Subcutaneous abdominal adipose tissue (tissue), 5 donors: ENCODE results near the gene DTX2.
A peak's percentile ranks its signal among the peaks of the same experiment; 100 is the strongest.
"Not testable (repeated sequence)": the region's sequence is repeated elsewhere in the genome, so short reads cannot be mapped to it uniquely, and the experiment has no call there.

Experiments
- H3K27ac ChIP-seq: one replicate; pipeline ENCODE4 v1.7.0; 2013; ENCODE audit warnings: low read depth, mild to moderate bottlenecking, inconsistent platforms, low read length, moderate library complexity
- H3K27me3 ChIP-seq, 5 donors: one replicate each; pipeline ENCODE4 v1.7.0; 2013; ENCODE audit warnings: low read length in 5 of 5, inconsistent platforms in 1 of 5; ENCODE audit not compliant: control insufficient read depth in 5 of 5, insufficient read depth in 4 of 5
- H3K36me3 ChIP-seq, 5 donors: one replicate each; pipeline ENCODE4 v1.7.0; 2013; ENCODE audit warnings: low read length in 5 of 5; ENCODE audit not compliant: control insufficient read depth in 5 of 5, insufficient read depth in 5 of 5
- H3K4me1 ChIP-seq, 5 donors: one replicate each; pipeline ENCODE4 v1.7.0; 2013; ENCODE audit warnings: low read length in 5 of 5, mild to moderate bottlenecking in 3 of 5, moderate library complexity in 1 of 5; ENCODE audit not compliant: control insufficient read depth in 5 of 5, insufficient read depth in 5 of 5
- H3K4me3 ChIP-seq, 5 donors: one replicate each; pipeline ENCODE4 v1.7.0; 2013; ENCODE audit warnings: low read length in 5 of 5, low read depth in 1 of 5
- H3K9ac ChIP-seq, 5 donors: one replicate each; pipeline ENCODE4 v1.7.0; 2013; ENCODE audit warnings: low read length in 5 of 5, mild to moderate bottlenecking in 4 of 5, moderate library complexity in 3 of 5
- H3K9me3 ChIP-seq, 5 donors: one replicate each; pipeline ENCODE4 v1.7.0; 2013; ENCODE audit warnings: low read length in 5 of 5; ENCODE audit not compliant: control insufficient read depth in 5 of 5
- donor health status: healthy.
- donor health status: healthy.
- donor health status: healthy.
- donor health status: healthy.
- donor health status: healthy.

DTX2 gene

DNA sequence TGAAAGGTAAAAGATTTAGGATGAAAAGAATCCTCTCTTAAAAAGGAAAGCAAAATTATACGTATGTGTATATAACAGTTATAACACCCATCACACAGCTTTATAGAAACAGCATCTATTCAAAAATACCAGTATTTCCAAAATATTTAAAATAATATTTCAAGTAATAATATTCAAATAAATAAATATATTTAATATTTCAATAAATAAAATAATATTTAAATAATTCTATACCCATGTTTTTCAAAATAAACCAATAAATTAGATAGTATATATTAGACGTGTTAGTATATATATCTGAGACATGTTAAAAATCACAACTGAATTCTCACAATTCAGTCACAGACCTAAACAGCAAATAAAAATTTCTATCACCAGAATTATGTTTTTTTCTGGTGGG, 70.1 kb downstream of the DTX2 start:
- not testable (repeated sequence) for H3K27me3 ChIP-seq, H3K36me3 ChIP-seq, H3K4me3 ChIP-seq, H3K27ac ChIP-seq, H3K4me1 ChIP-seq, H3K9ac ChIP-seq, H3K9me3 ChIP-seq

DNA sequence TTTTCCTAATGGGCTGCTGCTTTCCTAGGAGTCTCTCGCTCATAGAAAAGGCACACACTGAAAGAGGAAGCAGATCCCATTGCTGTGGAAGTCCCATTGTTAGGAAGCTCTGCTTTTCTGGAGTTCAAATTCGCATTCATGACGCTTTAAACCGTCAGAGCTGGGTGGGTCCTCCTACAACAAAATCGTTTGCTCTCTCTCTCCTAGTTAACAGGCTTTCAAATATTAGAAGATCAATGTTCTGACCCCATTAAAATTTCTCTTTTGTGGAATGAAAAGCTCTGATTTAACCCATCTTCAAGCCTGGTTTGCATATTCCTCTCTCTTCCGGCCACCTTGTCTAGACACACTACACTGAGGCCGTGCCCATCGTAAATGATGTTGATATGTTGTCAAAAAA, 81.7 kb downstream of the DTX2 start, which contains the start of gene SPDYE16:
TSS of gene SPDYE16 (minus strand) at position 101 of the 400 bp plus-strand sequence. CDS start 1,838 bp downstream, outside the sequence.
- not testable (repeated sequence) for H3K4me3 ChIP-seq, H3K9me3 ChIP-seq, H3K9ac ChIP-seq, H3K36me3 ChIP-seq, H3K27ac ChIP-seq, H3K4me1 ChIP-seq, H3K27me3 ChIP-seq

DNA sequence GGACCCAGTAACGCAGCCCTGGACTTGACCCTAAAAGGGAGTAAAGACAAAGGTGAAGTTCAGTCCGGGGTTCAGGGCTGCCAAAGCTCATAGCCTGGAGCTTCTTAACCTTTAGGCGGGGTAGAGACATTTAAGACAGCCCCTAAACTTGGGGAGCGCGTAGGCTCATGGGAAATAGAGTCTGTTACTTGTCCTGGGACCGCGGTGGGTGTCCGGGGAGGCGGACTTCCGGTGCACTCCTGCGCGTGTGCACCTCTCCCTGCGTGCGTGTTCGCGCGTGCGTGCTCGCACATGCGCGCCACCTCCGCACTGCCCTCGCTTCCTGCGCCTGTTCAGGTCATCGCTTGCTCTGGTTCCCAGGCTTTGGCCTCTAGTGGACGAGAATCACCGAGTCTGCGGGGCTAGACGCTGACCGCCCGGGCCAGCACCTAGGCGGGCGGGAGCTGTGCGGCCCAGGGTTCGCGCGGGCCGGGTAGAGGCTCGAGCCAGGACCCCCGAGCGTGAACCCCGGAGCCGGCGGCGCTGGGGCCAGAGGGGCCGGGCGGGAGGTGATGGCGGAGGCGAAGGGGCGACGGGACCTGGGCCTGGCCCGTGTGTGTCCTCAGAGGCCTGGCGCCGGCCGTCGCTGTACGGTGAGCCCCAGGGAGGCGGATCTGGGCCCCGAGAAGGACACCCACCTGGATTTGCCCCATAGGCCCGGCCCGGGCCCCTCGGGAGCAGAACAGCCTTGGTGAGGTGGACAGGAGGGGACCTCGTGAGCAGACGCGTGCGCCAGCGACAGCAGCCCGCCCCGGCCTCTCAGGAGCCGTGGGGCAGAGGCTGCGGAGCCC, 87.7 kb downstream of the DTX2 start:
- H3K9me3 ChIP-seq, H3K27me3 ChIP-seq, H3K36me3 ChIP-seq, H3K4me1 ChIP-seq: not testable (repeated sequence)
- Histone ChIP-seq H3K4me3 (peak overlapping the region; percentile 63 to 75 (median 73)), H3K9ac (peak overlapping the region in 4 of 5 donors; percentile 73 to 90 (median 88)), H3K27ac (peak overlapping the region; percentile 88)

DNA sequence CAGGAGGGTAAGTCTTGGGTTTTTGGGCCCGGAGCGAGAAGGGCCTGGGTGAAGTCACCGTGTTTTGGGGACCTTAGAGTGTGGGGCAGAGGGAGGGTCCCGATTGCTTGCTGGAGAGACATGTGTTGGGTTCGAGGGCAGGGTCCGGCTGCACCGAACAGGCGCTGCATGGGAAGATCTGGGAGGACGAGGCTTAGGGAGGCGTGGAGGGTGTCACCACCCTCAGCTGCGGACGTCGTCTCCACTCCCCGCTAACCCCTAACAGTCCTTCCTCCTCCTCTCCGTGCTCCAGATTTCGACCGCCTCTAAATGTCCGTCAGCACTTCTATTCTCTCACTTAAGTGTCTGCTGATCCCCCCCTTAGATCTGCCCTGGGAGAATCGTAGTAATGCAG, 88.3 kb downstream of the DTX2 start:
- H3K9ac ChIP-seq = peak overlapping the region; percentile 26 to 90 (median 88)
- not testable (repeated sequence) for H3K9me3 ChIP-seq, H3K27me3 ChIP-seq, H3K36me3 ChIP-seq, H3K4me1 ChIP-seq
- peak overlapping the region; percentile 88 for H3K27ac ChIP-seq
- peak overlapping the region; percentile 63 to 75 (median 73) for H3K4me3 ChIP-seq

DNA sequence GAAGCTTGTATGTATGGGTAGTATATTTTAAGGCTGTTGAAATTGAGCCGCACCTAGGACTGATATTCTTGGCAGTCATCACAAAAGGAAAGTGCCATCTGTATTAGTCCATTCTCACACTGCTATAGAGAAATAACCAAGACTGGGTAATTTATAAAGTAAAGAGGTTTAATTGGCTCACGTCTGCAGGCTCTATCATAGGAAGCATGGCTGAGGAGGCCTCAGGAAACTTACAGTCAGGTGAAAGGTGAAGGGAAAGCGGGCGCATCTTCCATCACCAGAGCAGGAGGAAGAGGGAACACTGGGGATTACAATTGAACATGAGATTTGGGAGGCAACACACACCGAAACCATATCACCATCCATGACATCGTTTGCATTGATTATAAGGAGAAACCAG, 90.5 kb downstream of the DTX2 start:
- H3K27ac ChIP-seq, H3K9me3 ChIP-seq, H3K4me1 ChIP-seq, H3K36me3 ChIP-seq, H3K27me3 ChIP-seq, H3K4me3 ChIP-seq, H3K9ac ChIP-seq: not testable (repeated sequence)
